PFSK-1 (cell line): ENCODE measurements around the gene SLC4A11.

ENCODE experiments used
- POLR2AphosphoS5 ChIP-seq: IDR thresholded peaks from 2 replicates; pipeline ENCODE4 v1.6.1; 2012; ENCODE audit warnings: low read depth, mild to moderate bottlenecking, control low read depth, low read length, moderate library complexity
- SIN3A ChIP-seq: IDR thresholded peaks from 2 replicates; pipeline ENCODE4 v1.6.1; 2012; ENCODE audit warnings: mild to moderate bottlenecking, low read length, moderate library complexity, borderline replicate concordance; ENCODE audit not compliant: insufficient read depth
- TF ChIP-seq, protein P1 (sequence below), 2 experiments: IDR thresholded peaks; 2 replicates each; pipeline versions ENCODE4 v1.6.1 to v1.8.0; 2011 to 2012; ENCODE audit warnings: low read depth in 2 of 2, low read length in 2 of 2, control low read depth in 1 of 2, inconsistent platforms in 1 of 2, mild to moderate bottlenecking in 1 of 2, moderate library complexity in 1 of 2; ENCODE audit not compliant: insufficient read depth in 1 of 2

DNA sequence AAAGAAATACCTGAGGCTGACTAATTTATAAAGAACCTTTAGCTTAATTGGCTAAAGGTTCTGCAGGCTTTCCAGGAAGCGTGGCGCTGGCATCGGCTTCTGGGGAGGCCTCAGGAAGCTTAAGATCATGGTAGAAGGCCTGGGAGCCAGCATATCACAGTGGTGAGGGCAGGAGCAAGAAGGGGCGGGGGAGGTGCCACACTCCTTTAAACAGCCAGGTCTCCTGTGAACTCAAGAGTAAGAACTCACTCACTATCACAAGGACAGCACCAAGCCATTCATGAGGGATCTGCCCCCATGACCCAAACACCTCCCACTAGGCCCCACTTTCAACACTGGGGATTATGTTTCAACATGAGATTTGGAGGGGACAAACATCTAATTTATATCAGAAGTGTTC is 34.4 kb upstream of the SLC4A11 start:
- TF ChIP-seq POLR2AphosphoS5: no peak
- TF ChIP-seq, protein P1, sequence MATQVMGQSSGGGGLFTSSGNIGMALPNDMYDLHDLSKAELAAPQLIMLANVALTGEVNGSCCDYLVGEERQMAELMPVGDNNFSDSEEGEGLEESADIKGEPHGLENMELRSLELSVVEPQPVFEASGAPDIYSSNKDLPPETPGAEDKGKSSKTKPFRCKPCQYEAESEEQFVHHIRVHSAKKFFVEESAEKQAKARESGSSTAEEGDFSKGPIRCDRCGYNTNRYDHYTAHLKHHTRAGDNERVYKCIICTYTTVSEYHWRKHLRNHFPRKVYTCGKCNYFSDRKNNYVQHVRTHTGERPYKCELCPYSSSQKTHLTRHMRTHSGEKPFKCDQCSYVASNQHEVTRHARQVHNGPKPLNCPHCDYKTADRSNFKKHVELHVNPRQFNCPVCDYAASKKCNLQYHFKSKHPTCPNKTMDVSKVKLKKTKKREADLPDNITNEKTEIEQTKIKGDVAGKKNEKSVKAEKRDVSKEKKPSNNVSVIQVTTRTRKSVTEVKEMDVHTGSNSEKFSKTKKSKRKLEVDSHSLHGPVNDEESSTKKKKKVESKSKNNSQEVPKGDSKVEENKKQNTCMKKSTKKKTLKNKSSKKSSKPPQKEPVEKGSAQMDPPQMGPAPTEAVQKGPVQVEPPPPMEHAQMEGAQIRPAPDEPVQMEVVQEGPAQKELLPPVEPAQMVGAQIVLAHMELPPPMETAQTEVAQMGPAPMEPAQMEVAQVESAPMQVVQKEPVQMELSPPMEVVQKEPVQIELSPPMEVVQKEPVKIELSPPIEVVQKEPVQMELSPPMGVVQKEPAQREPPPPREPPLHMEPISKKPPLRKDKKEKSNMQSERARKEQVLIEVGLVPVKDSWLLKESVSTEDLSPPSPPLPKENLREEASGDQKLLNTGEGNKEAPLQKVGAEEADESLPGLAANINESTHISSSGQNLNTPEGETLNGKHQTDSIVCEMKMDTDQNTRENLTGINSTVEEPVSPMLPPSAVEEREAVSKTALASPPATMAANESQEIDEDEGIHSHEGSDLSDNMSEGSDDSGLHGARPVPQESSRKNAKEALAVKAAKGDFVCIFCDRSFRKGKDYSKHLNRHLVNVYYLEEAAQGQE (IDR thresholded peaks at IDR 0.05; ENCODE audit: insufficient read depth in 1 of 2, low read depth in 2 of 2, low read length in 2 of 2): no peak
- no peak for TF ChIP-seq SIN3A
